OCI-LY3 (cell line): ENCODE results near the gene ANKRD55.

Experiments
- H2AFZ ChIP-seq: fragments of 200-600, 300-600 bp; shearing (Covaris generic); 2 replicates; pipeline ENCODE4 v1.6.0; 2014; ENCODE audit warnings: antibody characterized with exemption, low read depth, low read length
- H3K27ac ChIP-seq: fragments of 200-600, 300-600 bp; sonication (generic); 2 replicates; pipeline ENCODE4 v1.5.1; 2014; ENCODE audit warnings: mild to moderate bottlenecking, low read length, moderate library complexity, mixed read lengths
- H3K27me3 ChIP-seq: fragments of 200-600, 300-600 bp; sonication (generic); 2 replicates; pipeline ENCODE4 v1.6.1; 2014; ENCODE audit warnings: low read depth, low read length, mixed read lengths
- H3K36me3 ChIP-seq: fragments of 200-600, 300-600 bp; sonication (generic); replicated peaks from 2 replicates; pipeline ENCODE3; 2014; ENCODE audit warnings: low read depth, low read length, mixed read lengths
- H3K4me1 ChIP-seq: fragments of 300-600, 200-600 bp; sonication (generic); 2 replicates; pipeline ENCODE4 v1.6.1; 2014; ENCODE audit warnings: low read length, mixed read lengths
- H3K4me2 ChIP-seq: fragments of 200-600, 300-600 bp; sonication (generic); 2 replicates; pipeline ENCODE4 v1.6.1; 2014; ENCODE audit warnings: low read length, mixed read lengths
- H3K4me3 ChIP-seq: fragments of 300-600, 200-600 bp; sonication (generic); 2 replicates; pipeline ENCODE4 v1.5.1; 2014; ENCODE audit warnings: antibody characterized with exemption, mild to moderate bottlenecking, low read length, moderate library complexity
- H3K79me2 ChIP-seq: fragments of 300-600, 200-600 bp; shearing (Covaris generic); 2 replicates; pipeline ENCODE4 v1.6.1; 2014; ENCODE audit warnings: mild to moderate bottlenecking, low read length, mixed read lengths
- H3K9ac ChIP-seq: fragments of 300-600, 200-600 bp; shearing (Covaris generic); 2 replicates; pipeline ENCODE4 v1.6.0; 2014; ENCODE audit warnings: mild to moderate bottlenecking, low read length, moderate library complexity
- H3K9me3 ChIP-seq: fragments of 200-600, 300-600 bp; shearing (Covaris generic); 2 replicates; pipeline ENCODE4 v1.6.1; 2014; ENCODE audit warnings: low read length, mixed read lengths; ENCODE audit not compliant: insufficient read depth
- H4K20me1 ChIP-seq: fragments of 200-600, 300-600 bp; sonication (generic); 2 replicates; pipeline ENCODE4 v1.6.1; 2016; ENCODE audit warnings: low read length, mixed read lengths; ENCODE audit not compliant: insufficient read depth
- EZH2phosphoT487 ChIP-seq: fragments of 200-600 bp; shearing (Covaris generic); IDR thresholded peaks from 2 replicates; pipeline ENCODE4 v1.6.1; 2018; ENCODE audit warnings: antibody characterized with exemption, mixed run types, low read depth
- TF ChIP-seq, protein P1 (sequence below): fragments of 200-600, 300-600 bp; sonication (generic); IDR thresholded peaks from 2 replicates; pipeline ENCODE4 v1.5.1; 2014; ENCODE audit warnings: antibody characterized with exemption, low read length, low read depth

Gene ANKRD55

DNA sequence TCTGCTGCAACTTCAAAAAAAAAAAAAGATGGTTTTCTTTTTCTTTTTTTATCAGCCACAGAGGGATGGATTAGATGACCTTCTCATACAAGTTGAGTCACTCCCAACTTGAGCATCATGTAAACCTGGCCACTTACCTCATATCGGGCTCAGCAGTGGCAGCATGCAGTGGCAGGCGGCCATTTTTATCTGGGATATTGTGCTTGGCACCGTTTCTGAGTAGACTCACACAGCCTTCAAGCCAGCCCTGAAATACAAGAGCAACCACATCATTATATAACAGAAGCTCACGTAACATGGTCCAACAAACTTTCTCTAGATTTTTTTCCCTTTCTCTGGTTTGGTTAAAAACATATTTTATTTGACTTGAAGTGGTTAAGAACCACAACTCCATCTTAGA is 62.6 kb downstream of the ANKRD55 start:
- Histone ChIP-seq H2AFZ (no peak overlapping the region), H3K79me2 (no peaks in the 10 kb centered on the region), H3K27ac (no peak overlapping the region), H3K4me2 (no peak overlapping the region), H3K36me3 (no peaks in the 10 kb centered on the region), H3K9me3 (no peaks in the 10 kb centered on the region), H3K4me3 (no peak overlapping the region), H3K4me1 (peaks cover 33% of the 10 kb centered on the region), H3K9ac (no peak overlapping the region), H3K27me3 (no peaks in the 10 kb centered on the region), H4K20me1 (no peaks in the 10 kb centered on the region)
- no peak for TF ChIP-seq EZH2phosphoT487
- TF ChIP-seq, protein P1, sequence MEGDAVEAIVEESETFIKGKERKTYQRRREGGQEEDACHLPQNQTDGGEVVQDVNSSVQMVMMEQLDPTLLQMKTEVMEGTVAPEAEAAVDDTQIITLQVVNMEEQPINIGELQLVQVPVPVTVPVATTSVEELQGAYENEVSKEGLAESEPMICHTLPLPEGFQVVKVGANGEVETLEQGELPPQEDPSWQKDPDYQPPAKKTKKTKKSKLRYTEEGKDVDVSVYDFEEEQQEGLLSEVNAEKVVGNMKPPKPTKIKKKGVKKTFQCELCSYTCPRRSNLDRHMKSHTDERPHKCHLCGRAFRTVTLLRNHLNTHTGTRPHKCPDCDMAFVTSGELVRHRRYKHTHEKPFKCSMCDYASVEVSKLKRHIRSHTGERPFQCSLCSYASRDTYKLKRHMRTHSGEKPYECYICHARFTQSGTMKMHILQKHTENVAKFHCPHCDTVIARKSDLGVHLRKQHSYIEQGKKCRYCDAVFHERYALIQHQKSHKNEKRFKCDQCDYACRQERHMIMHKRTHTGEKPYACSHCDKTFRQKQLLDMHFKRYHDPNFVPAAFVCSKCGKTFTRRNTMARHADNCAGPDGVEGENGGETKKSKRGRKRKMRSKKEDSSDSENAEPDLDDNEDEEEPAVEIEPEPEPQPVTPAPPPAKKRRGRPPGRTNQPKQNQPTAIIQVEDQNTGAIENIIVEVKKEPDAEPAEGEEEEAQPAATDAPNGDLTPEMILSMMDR = no peak

DNA sequence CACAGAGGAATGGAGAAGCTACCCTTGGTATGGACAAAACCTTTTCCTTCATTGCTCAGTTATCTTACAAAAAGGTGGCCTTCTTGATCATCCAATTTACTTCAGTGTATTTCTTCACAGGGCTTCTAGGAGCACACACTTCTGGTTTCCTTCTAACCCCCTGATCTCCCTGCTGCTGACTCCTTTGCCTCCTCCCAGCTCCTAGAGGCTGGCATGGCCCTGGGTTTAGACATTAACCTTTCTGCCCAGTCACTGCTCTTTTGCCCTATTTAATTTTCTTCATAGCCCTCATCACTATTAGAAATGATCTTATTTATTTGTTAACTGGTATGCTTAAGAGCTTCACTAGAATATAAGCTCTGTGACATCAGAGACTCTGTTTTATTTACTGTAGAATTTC is 63.2 kb downstream of the ANKRD55 start:
- H3K27me3 ChIP-seq = no peaks in the 10 kb centered on the region
- peaks cover 27% of the 10 kb centered on the region for H3K4me1 ChIP-seq
- TF ChIP-seq, protein P1 = no peak
- no peak for TF ChIP-seq EZH2phosphoT487
- H3K36me3 ChIP-seq = no peaks in the 10 kb centered on the region
- H3K4me2 ChIP-seq = no peak overlapping the region
- no peak overlapping the region for H2AFZ ChIP-seq
- no peaks in the 10 kb centered on the region for H3K79me2 ChIP-seq
- no peak overlapping the region for H3K9ac ChIP-seq
- no peak overlapping the region for H3K27ac ChIP-seq
- no peaks in the 10 kb centered on the region for H4K20me1 ChIP-seq
- no peaks in the 10 kb centered on the region for H3K9me3 ChIP-seq
- no peak overlapping the region for H3K4me3 ChIP-seq

DNA sequence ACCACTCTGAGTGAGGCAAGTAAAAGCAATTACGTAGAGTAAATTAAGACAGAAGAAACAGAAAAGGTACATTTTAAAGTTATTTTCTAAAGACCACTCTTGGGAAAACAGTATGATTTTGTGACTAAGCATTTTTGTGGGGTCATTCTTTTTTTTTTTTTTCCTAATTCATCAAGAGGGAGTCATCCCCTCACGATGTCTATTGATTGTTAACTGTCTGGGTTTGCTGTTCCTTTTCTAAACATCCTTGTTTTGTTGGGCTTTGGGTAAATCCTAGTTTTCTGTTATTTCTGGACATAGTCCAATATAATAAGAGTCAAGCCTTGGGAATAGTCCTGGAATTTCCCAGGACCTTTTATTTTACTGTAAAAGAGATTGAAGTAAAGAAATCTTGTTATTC is 63.8 kb downstream of the ANKRD55 start:
- H3K27ac ChIP-seq = no peak overlapping the region
- H3K4me3 ChIP-seq = no peak overlapping the region
- no peaks in the 10 kb centered on the region for H3K9me3 ChIP-seq
- H3K27me3 ChIP-seq = no peaks in the 10 kb centered on the region
- no peaks in the 10 kb centered on the region for H4K20me1 ChIP-seq
- H3K4me2 ChIP-seq = no peak overlapping the region
- no peaks in the 10 kb centered on the region for H3K79me2 ChIP-seq
- H3K36me3 ChIP-seq = no peaks in the 10 kb centered on the region
- TF ChIP-seq, protein P1 = no peak
- no peak for TF ChIP-seq EZH2phosphoT487
- H3K9ac ChIP-seq = no peak overlapping the region
- H2AFZ ChIP-seq = no peak overlapping the region
- H3K4me1 ChIP-seq = peaks cover 24% of the 10 kb centered on the region

DNA sequence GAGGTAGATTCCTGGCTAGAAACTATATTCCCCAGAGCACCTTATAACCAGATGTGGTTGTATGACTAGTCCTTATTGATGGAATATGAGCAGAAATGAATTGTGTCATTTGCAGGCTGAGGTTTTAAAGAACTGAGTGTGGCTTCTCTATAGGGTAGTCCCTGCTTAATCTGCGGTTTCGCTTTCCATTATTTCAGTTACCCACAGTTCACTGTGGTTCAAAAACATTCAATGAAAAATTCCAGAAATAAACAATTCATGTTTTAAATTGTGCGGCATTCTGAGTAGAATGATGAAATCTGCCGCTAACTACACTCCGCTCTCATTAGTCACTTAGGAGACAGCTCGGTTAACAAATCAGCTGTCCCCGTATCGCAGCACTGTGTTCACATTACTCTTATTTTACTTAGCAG is 65.1 kb downstream of the ANKRD55 start:
- no peaks in the 10 kb centered on the region for H3K9me3 ChIP-seq
- H3K27ac ChIP-seq = no peak overlapping the region
- peak overlapping the region; percentile 74 for H3K4me3 ChIP-seq
- no peak overlapping the region; the same call in 1 of the 2 replicates for H2AFZ ChIP-seq
- no peaks in the 10 kb centered on the region for H3K27me3 ChIP-seq
- peak overlapping the region; percentile 62 for H3K4me2 ChIP-seq
- no peaks in the 10 kb centered on the region for H4K20me1 ChIP-seq
- no peaks in the 10 kb centered on the region for H3K79me2 ChIP-seq
- H3K9ac ChIP-seq = peak overlapping the region; percentile 36; the same call in 1 of the 2 replicates
- no peak for TF ChIP-seq EZH2phosphoT487
- TF ChIP-seq, protein P1 = no peak
- peaks cover 25% of the 10 kb centered on the region for H3K4me1 ChIP-seq
- H3K36me3 ChIP-seq = no peaks in the 10 kb centered on the region
